ENCODE results near the gene AARS1. TPM values are rescaled to one million over a fixed set of nuclear protein-coding genes. Genes with fewer than 3 reads are reported as not detected.
"Not testable (repeated sequence)": the region's sequence is repeated elsewhere in the genome, so short reads cannot be mapped to it uniquely, and the experiment has no call there.

The AARS1 gene
- polyA plus RNA-seq, 1 donor (not counting 4 experiments of a cell fraction or from before 2014, with no cell fraction given) = 83.7 TPM

- dilution Hi-C loops (cut with MboI; ENCODE audit: extremely low pct_ligation_motif_present, low sequenced_read_pairs) = no loop called here
- Histone ChIP-seq H3K9me1 (ENCODE audit: control insufficient read depth, extremely low read depth, insufficient read depth, low read length) (no peaks in the 10 kb centered on the region), H3K79me2 (ENCODE audit: control insufficient read depth, insufficient read depth, low read length) (peaks cover 26% of the 10 kb centered on the region), H3K36me3 (ENCODE audit: control insufficient read depth in 2 of 2, extremely low read depth in 1 of 2, insufficient read depth in 2 of 2, low read length in 2 of 2) (peaks cover 22 to 29% of the 10 kb centered on the region in 2 experiments), H3K27ac (ENCODE audit: control insufficient read depth, insufficient read depth, low read length) (peak overlapping the region; percentile 47), H3K4me3 (ENCODE audit: control insufficient read depth in 2 of 3, extremely low read depth in 1 of 3, insufficient read depth in 2 of 3, low read depth in 1 of 3, low read length in 3 of 3) (peak overlapping the region; percentile 63 to 79 (median 69)), H3K9ac (ENCODE audit: control insufficient read depth, extremely low read depth, insufficient read depth, low read length) (peak overlapping the region; percentile 83), H4K20me1 (ENCODE audit: control insufficient read depth, extremely low read depth, insufficient read depth, low read length) (peaks cover 8% of the 10 kb centered on the region), H3K9me3 (ENCODE audit: control insufficient read depth, low read depth, low read length) (no peaks in the 10 kb centered on the region), H2AFZ (ENCODE audit: control insufficient read depth, low read length) (no peak overlapping the region), H3K4me2 (ENCODE audit: control insufficient read depth, extremely low read depth, insufficient read depth, low read depth, low read length) (peak overlapping the region; percentile 87), H3K4me1 (ENCODE audit: control insufficient read depth, extremely low read depth, insufficient read depth, low read length) (no peaks in the 10 kb centered on the region), H3K27me3 (ENCODE audit: control insufficient read depth, extremely low read depth, insufficient read depth, low read length) (no peaks in the 10 kb centered on the region)
- FAIRE-seq = no peak
- DNase-seq (ENCODE audit: low read depth, low spot score) = no peak
- TF ChIP-seq EZH2 (IDR thresholded peaks at IDR 0.05; ENCODE audit: low read length) = no peak
- peak in 1 of 3 experiments; percentile 17 for TF ChIP-seq CTCF (optimal IDR thresholded peaks at IDR 0.05 in 1 of 3, IDR thresholded peaks at IDR 0.05 in 1 of 3, conservative IDR thresholded peaks at IDR 0.05 in 1 of 3; ENCODE audit: extremely low read depth in 1 of 3, insufficient read depth in 2 of 3, low read length in 3 of 3)
Observed at GRCh38 chr16:70250748-70251628, 38.3 kb downstream of the AARS1 start.

- DNase-seq (ENCODE audit: low read depth, low spot score); H3K4me1 ChIP-seq (ENCODE audit: control insufficient read depth, extremely low read depth, insufficient read depth, low read length); H3K27ac ChIP-seq (ENCODE audit: control insufficient read depth, insufficient read depth, low read length); FAIRE-seq; H3K9me3 ChIP-seq (ENCODE audit: control insufficient read depth, low read depth, low read length); H2AFZ ChIP-seq (ENCODE audit: control insufficient read depth, low read length); H3K9ac ChIP-seq (ENCODE audit: control insufficient read depth, extremely low read depth, insufficient read depth, low read length); H3K4me3 ChIP-seq (ENCODE audit: control insufficient read depth in 2 of 3, extremely low read depth in 1 of 3, insufficient read depth in 2 of 3, low read depth in 1 of 3, low read length in 3 of 3); H4K20me1 ChIP-seq (ENCODE audit: control insufficient read depth, extremely low read depth, insufficient read depth, low read length); dilution Hi-C loops (cut with MboI; ENCODE audit: extremely low pct_ligation_motif_present, low sequenced_read_pairs); H3K27me3 ChIP-seq (ENCODE audit: control insufficient read depth, extremely low read depth, insufficient read depth, low read length); H3K9me1 ChIP-seq (ENCODE audit: control insufficient read depth, extremely low read depth, insufficient read depth, low read length): not testable (repeated sequence)
- Histone ChIP-seq H3K79me2 (ENCODE audit: control insufficient read depth, insufficient read depth, low read length) (peaks cover 26% of the 10 kb centered on the region), H3K4me2 (ENCODE audit: control insufficient read depth, extremely low read depth, insufficient read depth, low read depth, low read length) (peak overlapping the region; percentile 25), H3K36me3 (ENCODE audit: control insufficient read depth in 2 of 2, extremely low read depth in 1 of 2, insufficient read depth in 2 of 2, low read length in 2 of 2) (peaks cover 16 to 19% of the 10 kb centered on the region in 2 experiments)
Observed at GRCh38 chr16:70249697-70250096, 39.6 kb downstream of the AARS1 start.

- H3K4me2 ChIP-seq (ENCODE audit: control insufficient read depth, extremely low read depth, insufficient read depth, low read depth, low read length); H3K36me3 ChIP-seq (ENCODE audit: control insufficient read depth in 2 of 2, extremely low read depth in 1 of 2, insufficient read depth in 2 of 2, low read length in 2 of 2); H3K9me3 ChIP-seq (ENCODE audit: control insufficient read depth, low read depth, low read length); H3K27ac ChIP-seq (ENCODE audit: control insufficient read depth, insufficient read depth, low read length); H3K4me1 ChIP-seq (ENCODE audit: control insufficient read depth, extremely low read depth, insufficient read depth, low read length); H4K20me1 ChIP-seq (ENCODE audit: control insufficient read depth, extremely low read depth, insufficient read depth, low read length); H2AFZ ChIP-seq (ENCODE audit: control insufficient read depth, low read length); H3K27me3 ChIP-seq (ENCODE audit: control insufficient read depth, extremely low read depth, insufficient read depth, low read length); H3K9me1 ChIP-seq (ENCODE audit: control insufficient read depth, extremely low read depth, insufficient read depth, low read length); H3K4me3 ChIP-seq (ENCODE audit: control insufficient read depth in 2 of 3, extremely low read depth in 1 of 3, insufficient read depth in 2 of 3, low read depth in 1 of 3, low read length in 3 of 3); H3K79me2 ChIP-seq (ENCODE audit: control insufficient read depth, insufficient read depth, low read length); FAIRE-seq; DNase-seq (ENCODE audit: low read depth, low spot score); H3K9ac ChIP-seq (ENCODE audit: control insufficient read depth, extremely low read depth, insufficient read depth, low read length); dilution Hi-C loops (cut with MboI; ENCODE audit: extremely low pct_ligation_motif_present, low sequenced_read_pairs): not testable (repeated sequence)
Observed at GRCh38 chr16:70238773-70239172, 50.5 kb downstream of the AARS1 start.

GRCh38 chr16:70231831-70232230 lies 57.5 kb downstream of the AARS1 start:
- H3K4me3 ChIP-seq (ENCODE audit: control insufficient read depth in 2 of 3, extremely low read depth in 1 of 3, insufficient read depth in 2 of 3, low read depth in 1 of 3, low read length in 3 of 3); H3K9ac ChIP-seq (ENCODE audit: control insufficient read depth, extremely low read depth, insufficient read depth, low read length); H3K79me2 ChIP-seq (ENCODE audit: control insufficient read depth, insufficient read depth, low read length); DNase-seq (ENCODE audit: low read depth, low spot score); H3K4me2 ChIP-seq (ENCODE audit: control insufficient read depth, extremely low read depth, insufficient read depth, low read depth, low read length); H3K4me1 ChIP-seq (ENCODE audit: control insufficient read depth, extremely low read depth, insufficient read depth, low read length); H3K9me1 ChIP-seq (ENCODE audit: control insufficient read depth, extremely low read depth, insufficient read depth, low read length); H3K36me3 ChIP-seq (ENCODE audit: control insufficient read depth in 2 of 2, extremely low read depth in 1 of 2, insufficient read depth in 2 of 2, low read length in 2 of 2); H2AFZ ChIP-seq (ENCODE audit: control insufficient read depth, low read length); H4K20me1 ChIP-seq (ENCODE audit: control insufficient read depth, extremely low read depth, insufficient read depth, low read length); FAIRE-seq; H3K27ac ChIP-seq (ENCODE audit: control insufficient read depth, insufficient read depth, low read length); H3K27me3 ChIP-seq (ENCODE audit: control insufficient read depth, extremely low read depth, insufficient read depth, low read length); dilution Hi-C loops (cut with MboI; ENCODE audit: extremely low pct_ligation_motif_present, low sequenced_read_pairs); H3K9me3 ChIP-seq (ENCODE audit: control insufficient read depth, low read depth, low read length): not testable (repeated sequence)

All from keratinocyte (primary cell).